H1 (cell line): Measurements from ENCODE around the gene SUCLG2. TPM values are rescaled to one million over a fixed set of nuclear protein-coding genes. Genes with fewer than 3 reads are reported as not detected.

Experiments used
- BRCA1 ChIP-seq: IDR thresholded peaks from 2 replicates; pipeline ENCODE4 v1.6.1; 2012; ENCODE audit warnings: low read depth, low read length, improper control_type of control experiment
- CHD7 ChIP-seq: fragments of 300-600 bp; sonication (generic); IDR thresholded peaks from 2 replicates; pipeline ENCODE4 v1.7.1; 2012; ENCODE audit warnings: low read length, moderate library complexity, mild to moderate bottlenecking, inconsistent platforms; ENCODE audit not compliant: insufficient replicate concordance
- GABPA ChIP-seq: IDR thresholded peaks from 2 replicates; pipeline ENCODE4 v1.6.1; 2011; ENCODE audit warnings: mild to moderate bottlenecking, low read length, moderate library complexity, borderline replicate concordance; ENCODE audit not compliant: insufficient read depth
- JUN ChIP-seq: IDR thresholded peaks from 2 replicates; pipeline ENCODE4 v1.6.1; 2011; ENCODE audit warnings: low read depth, mild to moderate bottlenecking, improper control_type of control experiment, low read length
- NRF1 ChIP-seq: IDR thresholded peaks from 2 replicates; pipeline ENCODE4 v1.6.1; 2011; ENCODE audit warnings: mild to moderate bottlenecking, low read depth, low read length, improper control_type of control experiment
- RFX5 ChIP-seq: IDR thresholded peaks from 2 replicates; pipeline ENCODE4 v1.6.1; 2011; ENCODE audit warnings: low read depth, low read length, improper control_type of control experiment, borderline replicate concordance
- SIX5 ChIP-seq: IDR thresholded peaks from 2 replicates; pipeline ENCODE4 v1.6.1; 2011; ENCODE audit warnings: mild to moderate bottlenecking, low read depth, low read length
- SP4 ChIP-seq: IDR thresholded peaks from 2 replicates; pipeline ENCODE4 v1.6.1; 2012; ENCODE audit warnings: low read length, inconsistent platforms
- USF2 ChIP-seq: IDR thresholded peaks from 2 replicates; pipeline ENCODE4 v1.6.1; 2011; ENCODE audit warnings: low read length, improper control_type of control experiment
- YY1 ChIP-seq: IDR thresholded peaks from 2 replicates; pipeline ENCODE4 v1.6.1; 2011; ENCODE audit warnings: low read depth, mild to moderate bottlenecking, low read length
- polyA plus RNA-seq, 7 experiments: library from polyadenylated mRNA; depleted of rRNA in 3 of 7; stranded (reverse) in 5 of 7; unstranded in 2 of 7; fragments of >200 nt in 5 of 7; fragments of 200-250 nt in 2 of 7; gene quantifications; 1 replicate in 5 of 7; 2 replicates in 1 of 7; 4 replicates in 1 of 7; pipeline versions ENCODE4 v1.2.1 to v1.2.3, GENCODE V29; 2011 to 2013; ENCODE audit warnings: missing spikeins in 2 of 7, mixed read lengths in 2 of 7
- total RNA-seq: library from RNA; stranded (reverse); fragmentation: NEBNext Ultra II Directional; extraction: Animal tissue kit (Norgen Biotek cat#: 25700); gene quantifications from 2 replicates; pipeline ENCODE4 v1.2.1, GENCODE V29; 2021

The SUCLG2 gene
- total and polyA plus RNA-seq, 2 of the 8 experiments (the other 6 are each of a cell fraction or from before 2014, with no cell fraction given): 12.9 to 46.2 TPM

- TF ChIP-seq CHD7 (no peak), YY1 (no peak), BRCA1 (no peak), SP4 (no peak), NRF1 (no peak), USF2 (no peak), SIX5 (no peak), RFX5 (no peak), JUN (no peak), GABPA (no peak)
These were observed 278.0 kb downstream of the SUCLG2 start (continued) for GRCh38 chr3:67376416-67376815.
